Liver (tissue), 9 donors: ENCODE data around the gene PRSS57. TPM values are rescaled to one million over a fixed set of nuclear protein-coding genes. Genes with fewer than 3 reads are reported as not detected.
"Not testable (repeated sequence)": the region's sequence is repeated elsewhere in the genome, so short reads cannot be mapped to it uniquely, and the experiment has no call there.

Source experiments
- DNase-seq: peaks from one replicate; pipeline ENCODE4 v3.0.0-alpha.2; 2017; ENCODE audit warnings: low spot score
- H3K27ac ChIP-seq, 2 donors: one replicate each; pipeline ENCODE4 v1.7.0; 2013; ENCODE audit warnings: inconsistent platforms in 2 of 2, low read length in 2 of 2, control low read depth in 1 of 2, low read depth in 1 of 2, mild to moderate bottlenecking in 1 of 2
- H3K27me3 ChIP-seq, 4 donors: one replicate each; pipeline versions ENCODE4 v1.6.1 to v1.7.0; 2013; ENCODE audit warnings: low read length in 3 of 4, inconsistent platforms in 1 of 4, mild to moderate bottlenecking in 1 of 4, moderate library complexity in 1 of 4; ENCODE audit not compliant: control insufficient read depth in 4 of 4, insufficient read depth in 4 of 4
- H3K36me3 ChIP-seq, 4 donors: one replicate each; pipeline versions ENCODE4 v1.6.1 to v1.7.0; 2013; ENCODE audit warnings: low read length in 3 of 4, mild to moderate bottlenecking in 3 of 4, low read depth in 1 of 4, moderate library complexity in 1 of 4; ENCODE audit not compliant: control insufficient read depth in 4 of 4, insufficient read depth in 3 of 4
- H3K4me1 ChIP-seq, 4 donors: one replicate each; pipeline versions ENCODE4 v1.6.1 to v1.7.0; 2013; ENCODE audit warnings: low read length in 3 of 4, mild to moderate bottlenecking in 3 of 4, moderate library complexity in 1 of 4; ENCODE audit not compliant: control insufficient read depth in 4 of 4, insufficient read depth in 4 of 4
- H3K4me3 ChIP-seq, 3 donors: one replicate each; pipeline versions ENCODE4 v1.6.1 to v1.7.0; 2013; ENCODE audit warnings: low read length in 3 of 3, control low read depth in 1 of 3, low read depth in 1 of 3, mild to moderate bottlenecking in 1 of 3
- H3K9ac ChIP-seq, 2 donors: one replicate each; pipeline ENCODE4 v1.7.0; 2013; ENCODE audit warnings: low read length in 2 of 2, mild to moderate bottlenecking in 2 of 2, moderate library complexity in 2 of 2, control low read depth in 1 of 2, low read depth in 1 of 2
- H3K9me3 ChIP-seq, 4 donors: one replicate each; pipeline versions ENCODE4 v1.6.1 to v1.7.0; 2013; ENCODE audit warnings: low read length in 3 of 4; ENCODE audit not compliant: control insufficient read depth in 4 of 4
- ATF3 ChIP-seq: IDR thresholded peaks from 2 replicates; pipeline ENCODE4 v1.6.1; 2016; ENCODE audit warnings: antibody characterized with exemption
- EGR1 ChIP-seq, 2 donors: IDR thresholded peaks; 2 replicates each; pipeline ENCODE4 v1.6.1; 2016 to 2018; ENCODE audit warnings: antibody characterized with exemption in 2 of 2, low read depth in 2 of 2
- FOXA1 ChIP-seq: IDR thresholded peaks from 2 replicates; pipeline ENCODE4 v1.6.1; 2016; ENCODE audit warnings: antibody characterized with exemption
- FOXA2 ChIP-seq: IDR thresholded peaks from 2 replicates; pipeline ENCODE4 v1.6.1; 2016; ENCODE audit warnings: antibody characterized with exemption
- MAX ChIP-seq: IDR thresholded peaks from 2 replicates; pipeline ENCODE4 v1.6.1; 2016; ENCODE audit warnings: antibody characterized with exemption
- NR2F2 ChIP-seq: IDR thresholded peaks from 2 replicates; pipeline ENCODE4 v1.6.1; 2016; ENCODE audit warnings: antibody characterized with exemption
- RAD21 ChIP-seq, 2 donors: IDR thresholded peaks; 2 replicates each; pipeline ENCODE4 v1.6.1; 2016; ENCODE audit warnings: antibody characterized with exemption in 2 of 2, mild to moderate bottlenecking in 2 of 2
- RXRA ChIP-seq, 2 donors: IDR thresholded peaks; 2 replicates each; pipeline ENCODE4 v1.6.1; 2017 to 2018; ENCODE audit warnings: antibody characterized with exemption in 2 of 2, mild to moderate bottlenecking in 1 of 2
- SP1 ChIP-seq: IDR thresholded peaks from 2 replicates; pipeline ENCODE4 v1.6.1; 2018; ENCODE audit warnings: antibody characterized with exemption, mild to moderate bottlenecking
- TAF1 ChIP-seq: conservative IDR thresholded peaks from 2 replicates; pipeline ENCODE4 v1.6.1; 2016; ENCODE audit warnings: antibody characterized with exemption, mild to moderate bottlenecking
- WGBS: extraction: QIAGEN DNeasy Blood & Tissue Kit; methylation state at CpG from one replicate; pipeline ENCODE4 v1.1.7; 2013; 5-methylcytosine and 5-hydroxymethylcytosine counted together
- polyA plus RNA-seq, 2 donors: library from polyadenylated mRNA; stranded (reverse) in 1 of 2; unstranded in 1 of 2; fragments of 200-250 nt in 1 of 2; fragments of >200 nt in 1 of 2; fragmentation: Nextera tagmentation in 1 of 2; extraction: Ambion mirVana in 1 of 2; gene quantifications; one replicate each; pipeline versions ENCODE4 v1.2.1 to v1.2.3, GENCODE V29; 2013 to 2015
- total RNA-seq, 2 donors: library from RNA; depleted of rRNA; stranded (reverse); fragments of >200 nt; gene quantifications; one replicate each; pipeline ENCODE4 v1.2.3, GENCODE V29; 2014
- donor health status: healthy.
- donor health status: healthy.
- donor health status: healthy.
- donor health status: healthy.
- donor health status: healthy.

The PRSS57 gene
- total and polyA plus RNA-seq, 4 donors: 0.10 to 12.1 TPM; not detected in 2

- H3K36me3 ChIP-seq, H3K27me3 ChIP-seq, H3K4me1 ChIP-seq, H3K4me3 ChIP-seq, H3K9ac ChIP-seq, H3K27ac ChIP-seq, DNase-seq, H3K9me3 ChIP-seq: not testable (repeated sequence)
- 74% methylated on average over 6 of the region's 6 CpGs for WGBS
These were observed 7.6 kb upstream of the PRSS57 start for GRCh38 chr19:702847-703246.

GRCh38 chr19:699885-700284 lies 4.6 kb upstream of the PRSS57 start:
- not testable (repeated sequence) for DNase-seq, H3K27me3 ChIP-seq, H3K4me3 ChIP-seq, H3K36me3 ChIP-seq, H3K9ac ChIP-seq, H3K4me1 ChIP-seq, H3K9me3 ChIP-seq, H3K27ac ChIP-seq
- 71% methylated on average over 14 of the region's 14 CpGs for WGBS

GRCh38 chr19:698529-698928 lies 3.3 kb upstream of the PRSS57 start:
- WGBS: 90% methylated on average over 15 of the region's 15 CpGs
- H3K27me3 ChIP-seq: not testable (repeated sequence)

GRCh38 chr19:694481-695351 lies 536 bp downstream of the PRSS57 start:
- Histone ChIP-seq H3K9me3 (no peaks in the 10 kb centered on the region), H3K9ac (no peak overlapping the region), H3K4me3 (no peak overlapping the region), H3K36me3 (no peaks in the 10 kb centered on the region), H3K27me3 (no peaks in the 10 kb centered on the region), H3K27ac (no peak overlapping the region), H3K4me1 (no peaks in the 10 kb centered on the region)
- DNase-seq: no peak
- 45% methylated on average over 41 of the region's 41 CpGs for WGBS
- TF ChIP-seq RAD21 (IDR thresholded peaks at IDR 0.05) (no peak), SP1 (no peak), RXRA (IDR thresholded peaks at IDR 0.05) (no peak), FOXA2 (no peak), ATF3 (no peak), MAX (no peak)

More at GRCh38 chr19:698529-698928, 3.3 kb upstream of the PRSS57 start:
- not testable (repeated sequence) for H3K4me3 ChIP-seq, H3K27ac ChIP-seq, H3K9me3 ChIP-seq, H3K4me1 ChIP-seq, H3K9ac ChIP-seq, H3K36me3 ChIP-seq, DNase-seq

GRCh38 chr19:690203-690602 lies 5.0 kb downstream of the PRSS57 start:
- 73% methylated on average over 18 of the region's 18 CpGs for WGBS
- no peaks in the 10 kb centered on the region for H3K36me3 ChIP-seq
- TF ChIP-seq MAX (no peak), NR2F2 (no peak), FOXA1 (no peak), RXRA (IDR thresholded peaks at IDR 0.05) (no peak), EGR1 (IDR thresholded peaks at IDR 0.05; ENCODE audit: low read depth in 2 of 2) (no peak), FOXA2 (no peak), RAD21 (IDR thresholded peaks at IDR 0.05) (no peak), TAF1 (no peak)
- H3K4me3 ChIP-seq: no peak overlapping the region
- H3K4me1 ChIP-seq: no peaks in the 10 kb centered on the region
- no peaks in the 10 kb centered on the region for H3K27me3 ChIP-seq
- no peak overlapping the region for H3K27ac ChIP-seq
- no peak overlapping the region for H3K9ac ChIP-seq
- no peak for DNase-seq
- H3K9me3 ChIP-seq: no peaks in the 10 kb centered on the region
